Measurements from ENCODE around the gene NT5DC3. TPM values are rescaled to one million over a fixed set of nuclear protein-coding genes. Genes with fewer than 3 reads are reported as not detected.

Gene NT5DC3
- total and polyA plus RNA-seq, 9 of the 15 experiments (the other 6 are each of a cell fraction or from before 2014, with no cell fraction given) = 6.3 to 33.5 (median 24.5) TPM

DNA sequence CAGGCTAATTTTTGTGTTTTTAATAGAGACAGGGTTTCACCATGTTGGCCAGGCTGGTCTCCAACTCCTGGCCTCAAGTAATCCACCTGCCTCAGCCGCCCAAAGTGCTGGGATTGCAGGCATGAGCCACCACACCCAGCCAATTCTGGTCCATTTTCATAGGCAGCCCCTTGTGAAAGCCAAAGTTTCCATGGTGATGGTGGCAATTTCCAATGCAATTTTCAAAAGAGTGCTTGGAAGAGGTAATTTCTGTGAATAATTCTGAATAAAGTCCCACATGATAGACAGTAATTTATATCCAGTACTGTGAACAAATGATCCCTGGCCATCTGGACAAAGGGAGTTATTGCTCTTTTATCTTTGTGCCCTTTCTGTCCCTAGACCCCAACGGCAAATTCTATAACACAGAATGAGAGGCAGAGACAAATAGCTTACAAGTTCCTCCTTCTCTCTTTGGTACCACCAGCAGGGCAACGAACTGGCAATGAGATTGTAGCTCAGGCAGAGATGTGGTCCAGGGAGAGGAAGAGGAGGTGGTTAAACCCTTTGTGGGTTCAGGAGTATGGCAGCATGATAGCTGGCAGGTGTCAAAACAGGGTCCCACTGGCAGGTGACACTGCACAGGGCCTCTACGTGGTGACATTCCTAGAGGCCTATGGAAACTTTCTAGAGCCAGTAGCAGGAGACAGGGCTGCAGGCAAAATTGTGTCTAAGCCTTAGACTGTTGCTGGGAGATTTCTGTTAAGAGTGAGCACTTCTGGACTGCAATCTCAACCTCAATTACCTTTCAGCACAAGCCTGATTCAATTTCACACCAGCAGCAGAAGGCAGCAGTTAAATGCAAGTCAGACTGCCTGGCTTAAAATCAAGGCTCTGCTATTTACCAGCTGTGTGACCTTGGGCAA, 46.5 kb downstream of the NT5DC3 start:
- ATAC-seq (no peak), FAIRE-seq (no peak), DNase-seq (ENCODE audit: extremely low read depth in 1 of 4, low spot score in 3 of 4) (no peak)
- H4K20me1 ChIP-seq (replicated peaks; ENCODE audit: control insufficient read depth, insufficient read depth, low read length) = no peaks in the 10 kb centered on the region; the same call in 1 of the 2 replicates
- ChIA-PET POLR2A (interaction anchor here (1.7 kb wide), 1 partner anchor 13 kb away, joined by 6 read pairs; no protein-coding TSS in a partner anchor), CTCF (ENCODE audit: low intra/inter-chr PET ratio) (no interaction called here)
- no peak overlapping the region for H3K27ac ChIP-seq (ENCODE audit: extremely low read depth, low read depth, low read length)
- H3K79me2 ChIP-seq (ENCODE audit: control insufficient read depth, insufficient read depth, low read length) = peaks cover under 1% of the 10 kb centered on the region; the same call in 1 of the 3 replicates
- no peaks in the 10 kb centered on the region for H3K27me3 ChIP-seq (ENCODE audit: control insufficient read depth in 2 of 2, insufficient read depth in 2 of 2, low read length in 2 of 2)
- no peaks in the 10 kb centered on the region for H3K9me3 ChIP-seq (replicated peaks; ENCODE audit: control insufficient read depth, insufficient read depth, low read depth, low read length)
- in situ Hi-C loops (cut with MboI) = no loop called here
- H3K4me1 ChIP-seq (replicated peaks in 1 of 2; ENCODE audit: control insufficient read depth in 2 of 2, insufficient read depth in 2 of 2, low read length in 2 of 2) = no peaks in the 10 kb centered on the region
- H3K9me1 ChIP-seq (ENCODE audit: control insufficient read depth, insufficient read depth, low read length) = no peaks in the 10 kb centered on the region
- no TSS peak for BruUV-seq (replicated peaks)
- no peak overlapping the region for H3K4me3 ChIP-seq
- no peak overlapping the region for H3K9ac ChIP-seq (ENCODE audit: insufficient read depth in 1 of 2, low read depth in 2 of 2, low read length in 2 of 2)
- 87% methylated on average over 4 of the region's 4 CpGs for WGBS (ENCODE audit: insufficient coverage, low coverage, missing lambda C conversion rate)
- intact Hi-C loops (cut with micrococcal nuclease) = no loop called here
- no peak for TF ChIP-seq ZNF830 (CRISPR knock-in tag; IDR thresholded peaks at IDR 0.05)
- TF ChIP-seq ZNF583 (CRISPR knock-in tag; IDR thresholded peaks at IDR 0.05) = no peak
- H3K36me3 ChIP-seq (ENCODE audit: control insufficient read depth, insufficient read depth, low read length) = peaks cover 82% of the 10 kb centered on the region
- no peak overlapping the region for H3K4me2 ChIP-seq (ENCODE audit: insufficient read depth, low read length)
- H2AFZ ChIP-seq (ENCODE audit: low read depth, low read length) = no peak overlapping the region

DNA sequence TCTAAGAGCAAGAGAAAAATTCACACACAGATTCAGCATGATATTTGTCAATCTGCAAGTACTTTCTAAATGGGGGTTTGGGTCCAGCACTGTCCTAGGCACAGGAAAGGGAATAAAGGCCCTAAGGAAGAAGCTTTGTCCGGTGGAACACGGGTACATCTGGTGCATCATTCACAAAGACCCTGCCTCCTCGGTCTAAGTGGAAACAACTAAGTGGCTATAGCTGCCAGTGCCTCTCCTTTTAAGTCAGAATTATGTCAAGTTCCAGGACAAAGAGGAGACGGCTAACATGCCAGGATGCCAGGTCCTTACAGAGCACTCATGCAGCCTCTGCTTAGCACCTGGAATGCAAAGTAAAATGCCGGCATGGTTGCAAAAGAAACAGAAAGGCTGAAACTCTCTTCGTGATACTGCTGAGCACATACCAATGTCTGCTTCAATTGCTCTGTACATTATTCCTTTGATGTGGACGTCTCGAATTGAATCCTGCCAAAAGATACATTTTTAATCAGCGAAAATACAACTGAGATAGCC, 47.5 kb downstream of the NT5DC3 start:
- TF ChIP-seq, protein P1, sequence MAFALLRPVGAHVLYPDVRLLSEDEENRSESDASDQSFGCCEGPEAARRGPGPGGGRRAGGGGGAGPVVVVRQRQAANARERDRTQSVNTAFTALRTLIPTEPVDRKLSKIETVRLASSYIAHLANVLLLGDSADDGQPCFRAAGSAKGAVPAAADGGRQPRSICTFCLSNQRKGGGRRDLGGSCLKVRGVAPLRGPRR (CRISPR knock-in tag; IDR thresholded peaks at IDR 0.05) = no peak
- no peak for TF ChIP-seq ZNF354B (CRISPR knock-in tag; IDR thresholded peaks at IDR 0.05)
- no peak for TF ChIP-seq L3MBTL2 (IDR thresholded peaks at IDR 0.05)
- no peak for TF ChIP-seq PTBP1 (IDR thresholded peaks at IDR 0.05; ENCODE audit: low read depth, low read length)
- TF ChIP-seq CCNT2 (IDR thresholded peaks at IDR 0.05; ENCODE audit: borderline replicate concordance, extremely low read depth, insufficient read length, low read depth, low read length) = no peak
- TF ChIP-seq ZNF586 (CRISPR knock-in tag; conservative IDR thresholded peaks at IDR 0.05) = no peak
- H3K9me3 ChIP-seq (replicated peaks; ENCODE audit: control insufficient read depth, insufficient read depth, low read depth, low read length) = no peaks in the 10 kb centered on the region
- FAIRE-seq (peak; percentile 56), DNase-seq (ENCODE audit: extremely low read depth in 1 of 4, low spot score in 3 of 4) (no peak), ATAC-seq (no peak)
- in situ Hi-C loops (cut with MboI) (no loop called here), intact Hi-C loops (cut with micrococcal nuclease) (no loop called here)
- H3K27me3 ChIP-seq (ENCODE audit: control insufficient read depth in 2 of 2, insufficient read depth in 2 of 2, low read length in 2 of 2) = no peaks in the 10 kb centered on the region
- ChIA-PET POLR2A (interaction anchor here (1.7 to 2.3 kb wide), 2 partner anchors 8 to 12 kb away, joined by 6 to 12 read pairs; no protein-coding TSS in a partner anchor), CTCF (ENCODE audit: low intra/inter-chr PET ratio) (no interaction called here)
- H3K27ac ChIP-seq (ENCODE audit: extremely low read depth, low read depth, low read length) = no peak overlapping the region
- no peaks in the 10 kb centered on the region for H3K79me2 ChIP-seq (ENCODE audit: control insufficient read depth, insufficient read depth, low read length)
- H3K4me1 ChIP-seq (replicated peaks in 1 of 2; ENCODE audit: control insufficient read depth in 2 of 2, insufficient read depth in 2 of 2, low read length in 2 of 2) = no peaks in the 10 kb centered on the region
- WGBS (ENCODE audit: insufficient coverage, low coverage, missing lambda C conversion rate) = 93% methylated on average over 9 of the region's 9 CpGs
- H3K4me3 ChIP-seq = no peak overlapping the region
- no peaks in the 10 kb centered on the region for H4K20me1 ChIP-seq (replicated peaks; ENCODE audit: control insufficient read depth, insufficient read depth, low read length)
- H3K9ac ChIP-seq (ENCODE audit: insufficient read depth in 1 of 2, low read depth in 2 of 2, low read length in 2 of 2) = no peak overlapping the region
- no TSS peak for BruUV-seq (replicated peaks)
- H2AFZ ChIP-seq (ENCODE audit: low read depth, low read length) = no peak overlapping the region
- H3K9me1 ChIP-seq (ENCODE audit: control insufficient read depth, insufficient read depth, low read length) = no peaks in the 10 kb centered on the region
- no peak overlapping the region for H3K4me2 ChIP-seq (ENCODE audit: insufficient read depth, low read length)
- H3K36me3 ChIP-seq (ENCODE audit: control insufficient read depth, insufficient read depth, low read length) = peaks cover 76% of the 10 kb centered on the region
